T-helper 9 cell (primary cell): Measurements from ENCODE around the gene KCNG2.

Experiments used
- DNase-seq: peaks from one replicate; pipeline ENCODE4 v3.0.0-alpha.2; 2020

Gene KCNG2

DNA sequence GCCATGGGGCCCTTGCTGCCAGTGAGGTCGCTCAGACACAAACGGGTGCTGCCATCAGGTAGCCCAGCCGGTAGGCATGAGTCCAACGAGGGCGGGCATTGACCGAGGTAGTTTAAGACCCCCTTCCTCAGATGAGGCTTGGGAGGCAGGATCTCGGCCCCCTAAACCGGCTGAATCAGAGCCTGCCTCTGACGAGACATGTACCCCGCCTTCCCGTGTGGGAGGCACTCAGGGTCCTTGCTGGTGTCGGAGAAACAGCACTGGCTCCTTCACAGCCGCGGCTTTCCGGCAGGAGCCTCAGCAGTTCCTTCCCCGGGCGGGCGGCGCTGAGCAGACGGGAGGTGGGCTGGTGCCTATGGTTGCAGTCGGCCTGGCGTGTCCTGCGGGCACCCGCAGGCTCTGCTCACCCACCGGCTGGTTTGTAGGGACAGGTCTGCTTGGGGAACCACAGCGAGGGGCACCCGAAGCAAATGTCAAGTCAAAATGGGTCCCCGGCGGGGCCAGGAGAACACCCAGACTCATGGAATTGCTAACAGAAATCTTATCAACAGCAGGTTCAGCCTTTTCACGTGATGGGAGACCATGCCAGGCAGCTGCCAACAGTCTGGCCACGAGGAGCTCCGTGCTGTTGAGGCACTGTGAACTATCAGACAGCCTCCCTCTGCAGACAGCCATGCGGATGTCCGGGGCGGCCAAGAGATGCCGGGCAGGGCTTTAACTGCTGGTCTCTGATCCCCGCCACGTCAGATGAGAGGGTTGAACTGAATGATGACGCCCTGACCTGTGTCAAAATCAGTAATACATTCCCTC is 2.8 kb downstream of the KCNG2 start:
- DNase-seq, result no peak

- no peak for DNase-seq
These were observed 3.5 kb downstream of the KCNG2 start for GRCh38 chr18:79801217-79801616.

DNA sequence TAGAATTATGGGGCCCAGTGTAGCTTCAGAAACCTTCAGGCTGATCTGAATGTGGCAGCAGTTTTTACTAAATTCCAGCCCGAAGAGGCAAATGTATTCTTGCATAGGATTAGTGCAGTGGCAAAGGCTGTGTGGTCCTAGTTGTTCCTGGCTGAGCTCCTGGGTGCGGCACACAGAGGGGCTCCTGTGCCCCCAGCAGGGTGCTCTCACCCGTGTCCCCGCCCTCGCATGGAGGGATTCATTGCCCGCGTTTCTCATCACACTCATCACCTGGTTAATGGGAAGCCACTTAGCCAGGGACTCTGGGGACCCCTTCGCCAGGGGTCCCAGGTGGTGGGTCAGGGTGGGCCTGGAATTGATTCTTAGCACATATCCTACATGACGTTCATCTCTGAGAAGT is 3.9 kb downstream of the KCNG2 start:
- DNase-seq, result no peak

- no peak for DNase-seq
These were observed 4.6 kb downstream of the KCNG2 start for GRCh38 chr18:79802298-79802697.

- no peak for DNase-seq
These were observed 5.9 kb downstream of the KCNG2 start for GRCh38 chr18:79803611-79804051.

- no peak for DNase-seq
These were observed 6.5 kb downstream of the KCNG2 start for GRCh38 chr18:79804130-79804787.

GRCh38 chr18:79805211-79805887 is 7.6 kb downstream of the KCNG2 start:
- no peak for DNase-seq

- DNase-seq, result no peak
These were observed 8.3 kb downstream of the KCNG2 start for GRCh38 chr18:79805926-79806487.

- no peak for DNase-seq
These were observed 9.5 kb downstream of the KCNG2 start for GRCh38 chr18:79806976-79807841.

- no peak for DNase-seq
These were observed 11.9 kb downstream of the KCNG2 start for GRCh38 chr18:79809482-79810192.

- no peak for DNase-seq
These were observed 14.3 kb downstream of the KCNG2 start for GRCh38 chr18:79812052-79812451.

GRCh38 chr18:79814373-79814772 is 16.6 kb downstream of the KCNG2 start:
- no peak for DNase-seq

DNA sequence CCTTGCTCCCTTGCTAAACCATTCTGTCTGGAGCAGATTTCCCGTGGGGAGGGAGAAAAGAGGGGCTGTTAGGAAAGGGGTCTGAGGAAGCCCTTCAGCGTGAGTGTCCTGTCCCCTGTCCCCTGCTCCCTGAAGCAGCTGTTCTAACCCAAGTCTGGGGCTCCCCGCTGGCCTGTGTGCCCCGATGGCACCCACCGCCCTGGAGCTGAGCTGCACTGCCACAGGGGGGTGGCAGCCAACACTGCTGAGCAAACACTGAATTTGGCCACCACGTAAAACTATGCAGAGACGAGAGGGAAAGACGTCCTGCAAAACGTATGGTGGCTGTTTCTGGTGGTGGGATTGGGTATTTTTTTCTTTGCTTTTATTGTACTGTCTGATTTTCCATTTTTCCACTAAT is 17.9 kb downstream of the KCNG2 start:
- no peak for DNase-seq

DNA sequence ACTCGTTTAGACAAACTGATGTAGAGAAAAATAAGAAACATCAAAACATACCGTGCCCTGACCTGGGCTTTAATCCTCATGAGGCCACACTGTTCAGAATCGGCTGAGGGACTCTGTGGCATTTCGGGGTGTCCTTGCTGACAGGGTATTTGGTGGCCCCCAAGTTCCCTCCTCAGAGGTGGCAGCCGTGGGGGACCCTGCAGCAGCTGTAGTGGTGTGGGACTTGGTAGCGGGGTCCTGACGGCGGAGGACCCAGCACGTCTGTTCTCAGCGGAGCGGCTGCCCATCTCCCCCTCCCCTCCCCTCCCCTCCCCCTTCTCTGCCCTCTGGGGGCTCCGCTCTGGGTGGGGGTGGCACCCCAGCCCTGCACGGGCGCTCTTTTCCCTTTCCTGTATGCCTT is 18.4 kb downstream of the KCNG2 start:
- no peak for DNase-seq

GRCh38 chr18:79816981-79817606 is 19.4 kb downstream of the KCNG2 start:
- no peak for DNase-seq

DNA sequence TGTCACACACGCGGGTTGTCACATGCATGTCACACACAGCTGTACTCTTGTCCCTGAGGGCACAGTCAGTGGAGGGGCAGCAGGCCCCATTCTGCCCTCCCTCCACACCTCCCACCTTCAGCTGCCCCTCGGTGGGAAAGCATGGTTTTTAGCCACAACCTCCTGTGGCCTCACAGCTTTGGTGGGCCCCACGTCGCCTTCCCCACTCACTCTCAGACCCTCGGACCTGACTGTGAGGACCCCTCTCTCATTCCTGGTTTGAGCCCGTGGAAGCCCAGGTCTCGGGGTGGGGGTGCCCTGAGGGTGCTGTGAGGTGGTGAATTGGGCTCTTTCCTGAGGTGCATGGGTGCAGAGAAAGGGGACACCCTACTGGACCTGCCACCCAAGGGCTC is 19.9 kb downstream of the KCNG2 start:
- DNase-seq, result no peak

DNA sequence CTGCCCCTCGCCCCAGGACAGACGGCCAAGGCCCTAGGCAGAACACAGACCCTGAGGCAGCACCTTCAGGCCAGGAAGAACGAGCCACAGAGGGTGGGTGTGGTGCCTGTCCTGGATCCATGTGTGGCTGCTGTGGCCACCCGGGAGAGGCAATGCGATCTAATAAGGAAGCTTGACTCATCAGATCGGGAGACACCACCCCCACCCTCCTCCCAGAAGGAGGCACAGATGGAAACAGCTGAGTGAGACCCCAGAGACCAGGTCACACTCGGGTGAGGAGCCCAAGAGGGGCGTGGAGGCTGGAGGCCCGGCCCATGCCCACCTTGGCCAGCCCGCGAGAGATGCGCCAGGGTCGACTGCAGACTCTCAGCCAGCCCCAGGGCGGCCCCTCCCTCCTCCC is 20.3 kb downstream of the KCNG2 start:
- DNase-seq, result no peak

- DNase-seq, result no peak
These were observed 20.9 kb downstream of the KCNG2 start for GRCh38 chr18:79818631-79819030.

DNA sequence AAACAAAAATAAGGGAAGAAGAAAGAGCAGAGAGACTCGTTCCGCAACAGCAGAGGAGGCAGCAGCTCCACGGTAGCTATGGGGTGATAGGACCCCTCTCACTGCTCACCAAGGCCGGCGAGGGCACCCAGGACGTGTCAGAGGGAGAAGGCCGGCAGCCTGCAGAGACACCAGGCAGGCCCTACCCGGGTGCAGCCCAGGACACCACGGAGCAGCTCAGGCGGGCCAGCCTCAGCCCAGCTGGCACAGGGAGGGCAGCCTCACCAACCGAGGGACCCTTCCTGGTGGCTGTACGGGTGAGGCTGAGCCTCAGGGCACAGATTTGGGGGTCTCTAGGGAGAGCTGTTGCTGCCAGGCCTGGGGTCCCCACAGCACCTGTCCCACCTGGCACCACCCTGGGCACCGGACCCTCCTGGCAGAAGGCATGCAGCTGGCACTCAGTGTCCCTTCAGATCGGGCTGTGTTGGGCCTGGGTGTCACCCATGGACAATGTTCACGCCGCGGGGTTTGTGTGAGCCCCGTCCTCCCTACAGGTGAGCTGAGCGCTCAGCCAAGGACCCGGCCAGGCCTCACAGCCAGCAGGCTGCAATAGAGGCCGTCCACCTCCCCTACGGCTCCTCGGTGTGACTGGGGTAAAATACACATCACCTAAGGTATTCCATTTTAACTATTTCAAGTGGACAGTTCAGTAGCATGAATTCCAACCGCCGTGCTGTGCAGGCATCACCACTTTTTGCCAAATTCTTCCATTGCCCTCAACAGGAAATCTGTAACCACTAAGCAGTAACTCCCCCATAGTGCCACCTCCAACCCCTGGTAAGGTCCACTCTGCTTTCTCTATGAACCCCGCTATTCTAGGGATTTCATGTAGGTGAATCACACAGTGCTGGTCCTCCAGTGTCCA is 21.6 kb downstream of the KCNG2 start:
- no peak for DNase-seq

DNA sequence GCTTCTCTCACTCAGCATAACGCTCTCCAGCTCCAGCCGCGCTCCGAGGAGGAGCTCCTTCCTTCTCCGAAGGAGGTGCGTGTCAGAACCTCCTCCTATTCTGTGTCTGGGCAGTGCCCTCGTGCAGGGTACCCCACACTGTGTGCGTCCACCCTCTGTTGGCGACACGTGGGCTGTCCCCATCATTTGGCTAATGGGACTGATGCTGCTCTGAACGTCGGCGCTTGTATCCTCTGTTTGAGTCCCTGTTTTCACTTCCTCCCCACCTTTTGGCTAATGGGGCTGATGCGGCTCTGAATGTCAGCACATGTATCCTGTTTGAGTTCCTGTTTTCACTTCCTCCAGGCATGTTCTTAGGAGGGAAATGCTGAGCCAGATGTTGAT is 22.2 kb downstream of the KCNG2 start:
- no peak for DNase-seq
